WTC11 (cell line): ENCODE results near the gene PHRF1. TPM values are rescaled to one million over a fixed set of nuclear protein-coding genes. Genes with fewer than 3 reads are reported as not detected.

Source experiments
- ATAC-seq: fragments of 200-7000 bp; cut with Tn5 transposase; 2 replicates; pipeline ENCODE4 v1.10.0; 2021; ENCODE audit warnings: mild to moderate bottlenecking, moderate library complexity
- CTCF ChIA-PET: fragments of 300-600 bp; sonication (Branson Sonifier 250); formaldehyde crosslinking; loops from one replicate; lab custom pipeline; 2021; ENCODE audit warnings: antibody characterized with exemption; lab: Charles Lee
- POLR2A ChIA-PET: fragments of 350-600 bp; sonication (Branson Sonifier 250); formaldehyde crosslinking; loops from one replicate; lab custom pipeline; 2021; ENCODE audit warnings: antibody characterized with exemption; lab: Charles Lee
- DNase-seq: peaks from one replicate; pipeline ENCODE4 v3.0.0; 2021; ENCODE audit warnings: low spot score
- H3K27ac Mint-ChIP-seq: 2 replicates; pipeline ENCODE4 v1.8.0; 2021; ENCODE audit warnings: mixed read lengths
- H3K27me3 Mint-ChIP-seq: 2 replicates; pipeline ENCODE4 v1.8.0; 2021; ENCODE audit warnings: low read depth, mild to moderate bottlenecking, moderate library complexity, mixed read lengths
- H3K36me3 Mint-ChIP-seq: 2 replicates; pipeline ENCODE4 v1.8.0; 2021; ENCODE audit warnings: mixed read lengths
- H3K4me1 Mint-ChIP-seq: 2 replicates; pipeline ENCODE4 v1.8.0; 2022; ENCODE audit warnings: mixed read lengths
- H3K4me3 Mint-ChIP-seq: 2 replicates; pipeline ENCODE4 v1.8.0; 2021; ENCODE audit warnings: mild to moderate bottlenecking, moderate library complexity, mixed read lengths
- H3K9me3 Mint-ChIP-seq: 2 replicates; pipeline ENCODE4 v1.8.0; 2021; ENCODE audit warnings: mixed read lengths
- ATF1 ChIP-seq: sonication (generic); formaldehyde crosslinking; IDR thresholded peaks from 2 replicates; pipeline ENCODE4 v1.8.1; 2023; ENCODE audit warnings: mild to moderate bottlenecking, moderate library complexity, missing genetic modification reagents
- CBFB ChIP-seq: sonication (generic); formaldehyde crosslinking; IDR thresholded peaks from 2 replicates; pipeline ENCODE4 v1.8.1; 2022; ENCODE audit warnings: mild to moderate bottlenecking, low read depth, missing genetic modification reagents
- CREB1 ChIP-seq: sonication (generic); formaldehyde crosslinking; IDR thresholded peaks from 2 replicates; pipeline ENCODE4 v1.8.0; 2023; ENCODE audit warnings: mild to moderate bottlenecking, missing genetic modification reagents
- EMX1 ChIP-seq: fragments of 250-450 bp; sonication (Bioruptor Pico); IDR thresholded peaks from 2 replicates; pipeline ENCODE4 v1.8.0; 2021; ENCODE audit warnings: mild to moderate bottlenecking
- ESRRA ChIP-seq: sonication (generic); formaldehyde crosslinking; IDR thresholded peaks from 2 replicates; pipeline ENCODE4 v1.8.1; 2022; ENCODE audit warnings: mild to moderate bottlenecking, missing genetic modification reagents, borderline replicate concordance
- FOXK1 ChIP-seq: sonication (generic); formaldehyde crosslinking; IDR thresholded peaks from 2 replicates; pipeline ENCODE4 v1.8.0; 2022; ENCODE audit warnings: mild to moderate bottlenecking, moderate library complexity, missing genetic modification reagents
- GRHL2 ChIP-seq: fragments of 250-450 bp; sonication (Bioruptor Pico); IDR thresholded peaks from 2 replicates; pipeline ENCODE4 v1.8.0; 2022; ENCODE audit warnings: mild to moderate bottlenecking, moderate library complexity; ENCODE audit not compliant: insufficient replicate concordance, severe bottlenecking
- GTF2I ChIP-seq: fragments of 250-450 bp; sonication (Bioruptor Pico); conservative IDR thresholded peaks from 2 replicates; pipeline ENCODE4 v1.4.0; 2021; ENCODE audit warnings: mild to moderate bottlenecking
- JUN ChIP-seq: sonication (generic); formaldehyde crosslinking; IDR thresholded peaks from 2 replicates; pipeline ENCODE4 v1.8.0; 2023; ENCODE audit warnings: mild to moderate bottlenecking, missing genetic modification reagents
- MYBL2 ChIP-seq: sonication (generic); formaldehyde crosslinking; IDR thresholded peaks from 2 replicates; pipeline ENCODE4 v1.8.1; 2023; ENCODE audit warnings: mild to moderate bottlenecking, moderate library complexity, missing genetic modification reagents
- NFATC4 ChIP-seq: fragments of 250-450 bp; sonication (Bioruptor Pico); IDR thresholded peaks from 2 replicates; pipeline ENCODE4 v1.9.0; 2021; ENCODE audit warnings: mild to moderate bottlenecking
- NR2C2 ChIP-seq: sonication (generic); formaldehyde crosslinking; IDR thresholded peaks from 2 replicates; pipeline ENCODE4 v1.8.0; 2022; ENCODE audit warnings: mild to moderate bottlenecking, missing genetic modification reagents
- RORB ChIP-seq: fragments of 250-450 bp; sonication (Bioruptor Pico); IDR thresholded peaks from 2 replicates; pipeline ENCODE4 v1.9.0; 2021; ENCODE audit warnings: mild to moderate bottlenecking
- SMAD4 ChIP-seq: sonication (generic); formaldehyde crosslinking; IDR thresholded peaks from 2 replicates; pipeline ENCODE4 v1.8.0; 2022; ENCODE audit warnings: mild to moderate bottlenecking, missing genetic modification reagents
- TCF7 ChIP-seq: sonication (generic); formaldehyde crosslinking; IDR thresholded peaks from 2 replicates; pipeline ENCODE4 v1.8.0; 2022; ENCODE audit warnings: mild to moderate bottlenecking, low read depth, missing genetic modification reagents, moderate library complexity
- TEAD4 ChIP-seq: sonication (generic); formaldehyde crosslinking; IDR thresholded peaks from 2 replicates; pipeline ENCODE4 v1.8.0; 2022; ENCODE audit warnings: mild to moderate bottlenecking, missing genetic modification reagents
- ZMAT4 ChIP-seq: fragments of 250-450 bp; sonication (Bioruptor Pico); IDR thresholded peaks from 2 replicates; pipeline ENCODE4 v1.9.0; 2021; ENCODE audit warnings: mild to moderate bottlenecking
- ZNF416 ChIP-seq: fragments of 250-450 bp; sonication (Bioruptor Pico); IDR thresholded peaks from 2 replicates; pipeline ENCODE4 v1.9.0; 2021; ENCODE audit warnings: mild to moderate bottlenecking, inconsistent platforms
- ZSCAN18 ChIP-seq: fragments of 250-450 bp; sonication (Bioruptor Pico); IDR thresholded peaks from 2 replicates; pipeline ENCODE4 v2.1.2; 2022; ENCODE audit warnings: mild to moderate bottlenecking, moderate library complexity
- total RNA-seq: library from RNA; stranded (reverse); gene quantifications from 3 replicates; pipeline ENCODE4 v1.2.3, GENCODE V29; 2021
- TF ChIP-seq, protein P1 (sequence below): sonication (generic); formaldehyde crosslinking; IDR thresholded peaks from 2 replicates; pipeline ENCODE4 v1.8.1; 2023; ENCODE audit warnings: mild to moderate bottlenecking, missing genetic modification reagents
- TF ChIP-seq, protein P2 (sequence below): sonication (generic); formaldehyde crosslinking; IDR thresholded peaks from 2 replicates; pipeline ENCODE4 v1.8.0; 2022; ENCODE audit warnings: missing genetic modification reagents
- TF ChIP-seq, protein P3 (sequence below): sonication (generic); formaldehyde crosslinking; IDR thresholded peaks from 2 replicates; pipeline ENCODE4 v1.8.1; 2022; ENCODE audit warnings: low read depth, missing genetic modification reagents, borderline replicate concordance
- TF ChIP-seq, protein P4 (sequence below): sonication (generic); formaldehyde crosslinking; IDR thresholded peaks from 2 replicates; pipeline ENCODE4 v1.8.1; 2023; ENCODE audit warnings: mild to moderate bottlenecking, missing genetic modification reagents, moderate library complexity

The PHRF1 gene
- total RNA-seq, 1 experiment from 2014 or later = 46.9 TPM

GRCh38 chr11:608791-609251, 32.6 kb downstream of the PHRF1 start:
- Mint-ChIP-seq H3K27ac (no peak overlapping the region), H3K9me3 (no peaks in the 10 kb centered on the region), H3K36me3 (peaks cover 34% of the 10 kb centered on the region), H3K27me3 (no peaks in the 10 kb centered on the region), H3K4me1 (0 out of 2 replicates have a peak, but pooled peaks cover 4% of the 10 kb centered on the region), H3K4me3 (no peak overlapping the region)
- DNase-seq (no peak), ATAC-seq (no peak)
- POLR2A ChIA-PET = no interaction called here
- CTCF ChIA-PET = interaction anchor here (1.0 kb wide), 1 partner anchor 168 kb away, joined by 4 read pairs; the partner anchor contains the start of gene GATD1
- no peak for TF ChIP-seq FOXK1
- TF ChIP-seq ZSCAN18 (CRISPR knock-in tag) = no peak
- no peak for TF ChIP-seq ATF1
- TF ChIP-seq GTF2I (CRISPR knock-in tag) = no peak
- TF ChIP-seq JUN (CRISPR knock-in tag) = no peak
- TF ChIP-seq, protein P1, sequence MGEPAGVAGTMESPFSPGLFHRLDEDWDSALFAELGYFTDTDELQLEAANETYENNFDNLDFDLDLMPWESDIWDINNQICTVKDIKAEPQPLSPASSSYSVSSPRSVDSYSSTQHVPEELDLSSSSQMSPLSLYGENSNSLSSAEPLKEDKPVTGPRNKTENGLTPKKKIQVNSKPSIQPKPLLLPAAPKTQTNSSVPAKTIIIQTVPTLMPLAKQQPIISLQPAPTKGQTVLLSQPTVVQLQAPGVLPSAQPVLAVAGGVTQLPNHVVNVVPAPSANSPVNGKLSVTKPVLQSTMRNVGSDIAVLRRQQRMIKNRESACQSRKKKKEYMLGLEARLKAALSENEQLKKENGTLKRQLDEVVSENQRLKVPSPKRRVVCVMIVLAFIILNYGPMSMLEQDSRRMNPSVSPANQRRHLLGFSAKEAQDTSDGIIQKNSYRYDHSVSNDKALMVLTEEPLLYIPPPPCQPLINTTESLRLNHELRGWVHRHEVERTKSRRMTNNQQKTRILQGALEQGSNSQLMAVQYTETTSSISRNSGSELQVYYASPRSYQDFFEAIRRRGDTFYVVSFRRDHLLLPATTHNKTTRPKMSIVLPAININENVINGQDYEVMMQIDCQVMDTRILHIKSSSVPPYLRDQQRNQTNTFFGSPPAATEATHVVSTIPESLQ (CRISPR knock-in tag) = no peak
- TF ChIP-seq SMAD4 (CRISPR knock-in tag) = no peak
- no peak for TF ChIP-seq ZMAT4
- TF ChIP-seq, all 79 proteins: peak for 0

- Mint-ChIP-seq H3K9me3 (no peaks in the 10 kb centered on the region), H3K4me1 (0 out of 2 replicates have a peak, but pooled peaks cover 4% of the 10 kb centered on the region), H3K27me3 (no peaks in the 10 kb centered on the region), H3K36me3 (peaks cover 29% of the 10 kb centered on the region), H3K4me3 (no peak overlapping the region), H3K27ac (no peak overlapping the region)
- ChIA-PET POLR2A (no interaction called here), CTCF (no interaction called here)
- DNase-seq (no peak), ATAC-seq (no peak)
- TF ChIP-seq NFATC4 (CRISPR knock-in tag) = no peak
- TF ChIP-seq CBFB (CRISPR knock-in tag) = no peak
- TF ChIP-seq, protein P2, sequence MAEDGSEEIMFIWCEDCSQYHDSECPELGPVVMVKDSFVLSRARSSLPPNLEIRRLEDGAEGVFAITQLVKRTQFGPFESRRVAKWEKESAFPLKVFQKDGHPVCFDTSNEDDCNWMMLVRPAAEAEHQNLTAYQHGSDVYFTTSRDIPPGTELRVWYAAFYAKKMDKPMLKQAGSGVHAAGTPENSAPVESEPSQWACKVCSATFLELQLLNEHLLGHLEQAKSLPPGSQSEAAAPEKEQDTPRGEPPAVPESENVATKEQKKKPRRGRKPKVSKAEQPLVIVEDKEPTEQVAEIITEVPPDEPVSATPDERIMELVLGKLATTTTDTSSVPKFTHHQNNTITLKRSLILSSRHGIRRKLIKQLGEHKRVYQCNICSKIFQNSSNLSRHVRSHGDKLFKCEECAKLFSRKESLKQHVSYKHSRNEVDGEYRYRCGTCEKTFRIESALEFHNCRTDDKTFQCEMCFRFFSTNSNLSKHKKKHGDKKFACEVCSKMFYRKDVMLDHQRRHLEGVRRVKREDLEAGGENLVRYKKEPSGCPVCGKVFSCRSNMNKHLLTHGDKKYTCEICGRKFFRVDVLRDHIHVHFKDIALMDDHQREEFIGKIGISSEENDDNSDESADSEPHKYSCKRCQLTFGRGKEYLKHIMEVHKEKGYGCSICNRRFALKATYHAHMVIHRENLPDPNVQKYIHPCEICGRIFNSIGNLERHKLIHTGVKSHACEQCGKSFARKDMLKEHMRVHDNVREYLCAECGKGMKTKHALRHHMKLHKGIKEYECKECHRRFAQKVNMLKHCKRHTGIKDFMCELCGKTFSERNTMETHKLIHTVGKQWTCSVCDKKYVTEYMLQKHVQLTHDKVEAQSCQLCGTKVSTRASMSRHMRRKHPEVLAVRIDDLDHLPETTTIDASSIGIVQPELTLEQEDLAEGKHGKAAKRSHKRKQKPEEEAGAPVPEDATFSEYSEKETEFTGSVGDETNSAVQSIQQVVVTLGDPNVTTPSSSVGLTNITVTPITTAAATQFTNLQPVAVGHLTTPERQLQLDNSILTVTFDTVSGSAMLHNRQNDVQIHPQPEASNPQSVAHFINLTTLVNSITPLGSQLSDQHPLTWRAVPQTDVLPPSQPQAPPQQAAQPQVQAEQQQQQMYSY (CRISPR knock-in tag) = no peak
- no peak for TF ChIP-seq MYBL2 (CRISPR knock-in tag)
Measured at GRCh38 chr11:609341-609811, 33.1 kb downstream of the PHRF1 start.

- ATAC-seq (no peak), DNase-seq (no peak)
- peaks cover 23% of the 10 kb centered on the region for H3K36me3 Mint-ChIP-seq
- no peaks in the 10 kb centered on the region for H3K27me3 Mint-ChIP-seq
- ChIA-PET POLR2A (no interaction called here), CTCF (no interaction called here)
- H3K4me3 Mint-ChIP-seq = no peak overlapping the region
- H3K27ac Mint-ChIP-seq = no peak overlapping the region
- no peaks in the 10 kb centered on the region for H3K9me3 Mint-ChIP-seq
- H3K4me1 Mint-ChIP-seq = 0 out of 2 replicates have a peak, but pooled peaks cover 4% of the 10 kb centered on the region
- TF ChIP-seq NR2C2 (CRISPR knock-in tag) (no peak), MYBL2 (CRISPR knock-in tag) (no peak), GRHL2 (CRISPR knock-in tag) (no peak), RORB (no peak), TEAD4 (CRISPR knock-in tag) (no peak), ESRRA (CRISPR knock-in tag) (no peak), CREB1 (CRISPR knock-in tag) (no peak), ZNF416 (CRISPR knock-in tag) (no peak), TCF7 (CRISPR knock-in tag) (no peak), EMX1 (no peak), JUN (CRISPR knock-in tag) (no peak)
- TF ChIP-seq, protein P3, sequence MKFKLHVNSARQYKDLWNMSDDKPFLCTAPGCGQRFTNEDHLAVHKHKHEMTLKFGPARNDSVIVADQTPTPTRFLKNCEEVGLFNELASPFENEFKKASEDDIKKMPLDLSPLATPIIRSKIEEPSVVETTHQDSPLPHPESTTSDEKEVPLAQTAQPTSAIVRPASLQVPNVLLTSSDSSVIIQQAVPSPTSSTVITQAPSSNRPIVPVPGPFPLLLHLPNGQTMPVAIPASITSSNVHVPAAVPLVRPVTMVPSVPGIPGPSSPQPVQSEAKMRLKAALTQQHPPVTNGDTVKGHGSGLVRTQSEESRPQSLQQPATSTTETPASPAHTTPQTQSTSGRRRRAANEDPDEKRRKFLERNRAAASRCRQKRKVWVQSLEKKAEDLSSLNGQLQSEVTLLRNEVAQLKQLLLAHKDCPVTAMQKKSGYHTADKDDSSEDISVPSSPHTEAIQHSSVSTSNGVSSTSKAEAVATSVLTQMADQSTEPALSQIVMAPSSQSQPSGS = no peak
- TF ChIP-seq, protein P4, sequence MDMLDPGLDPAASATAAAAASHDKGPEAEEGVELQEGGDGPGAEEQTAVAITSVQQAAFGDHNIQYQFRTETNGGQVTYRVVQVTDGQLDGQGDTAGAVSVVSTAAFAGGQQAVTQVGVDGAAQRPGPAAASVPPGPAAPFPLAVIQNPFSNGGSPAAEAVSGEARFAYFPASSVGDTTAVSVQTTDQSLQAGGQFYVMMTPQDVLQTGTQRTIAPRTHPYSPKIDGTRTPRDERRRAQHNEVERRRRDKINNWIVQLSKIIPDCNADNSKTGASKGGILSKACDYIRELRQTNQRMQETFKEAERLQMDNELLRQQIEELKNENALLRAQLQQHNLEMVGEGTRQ (CRISPR knock-in tag) = no peak
Measured at GRCh38 chr11:610146-610801, 34.0 kb downstream of the PHRF1 start.
